GM21528 (cell line): Measurements from ENCODE around the gene GPR135.

Experiments
- ATAC-seq: cut with Tn5 transposase; IDR thresholded peaks from one replicate; pipeline ENCODE4 v1.9.1; 2021; ENCODE audit warnings: mild to moderate bottlenecking, moderate library complexity; ENCODE audit not compliant: unreplicated experiment, low FRiP score

Gene GPR135

DNA sequence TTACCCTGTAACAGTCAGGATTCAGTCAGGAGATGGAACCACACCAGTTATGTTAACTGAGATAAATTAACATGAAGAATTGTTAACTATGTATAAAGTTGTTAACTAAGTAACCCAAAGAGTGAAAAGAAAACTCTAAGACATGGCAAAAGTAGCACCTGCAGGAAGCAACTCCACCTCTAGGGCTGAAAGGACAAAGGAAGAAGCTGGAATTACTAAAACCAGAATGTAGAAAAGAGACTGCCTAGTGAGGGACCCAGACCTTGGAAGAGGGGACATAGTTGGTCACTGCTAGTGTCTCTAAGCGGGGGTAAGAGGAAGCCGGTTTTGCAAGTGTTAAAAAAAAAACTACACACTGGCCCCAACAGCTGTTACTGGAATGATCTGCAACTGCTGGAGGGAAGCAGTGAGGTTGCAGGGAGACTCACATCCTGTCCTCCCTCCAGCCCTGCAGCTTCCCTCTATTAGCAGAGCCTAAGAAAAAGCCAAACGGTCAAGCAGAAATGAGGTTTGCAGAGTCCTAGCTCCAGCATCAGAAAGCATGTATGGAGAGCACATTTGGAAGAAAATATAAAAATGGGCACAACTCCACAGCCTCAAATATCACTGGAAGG, 39.8 kb downstream of the GPR135 start:
- ATAC-seq, result no peak

DNA sequence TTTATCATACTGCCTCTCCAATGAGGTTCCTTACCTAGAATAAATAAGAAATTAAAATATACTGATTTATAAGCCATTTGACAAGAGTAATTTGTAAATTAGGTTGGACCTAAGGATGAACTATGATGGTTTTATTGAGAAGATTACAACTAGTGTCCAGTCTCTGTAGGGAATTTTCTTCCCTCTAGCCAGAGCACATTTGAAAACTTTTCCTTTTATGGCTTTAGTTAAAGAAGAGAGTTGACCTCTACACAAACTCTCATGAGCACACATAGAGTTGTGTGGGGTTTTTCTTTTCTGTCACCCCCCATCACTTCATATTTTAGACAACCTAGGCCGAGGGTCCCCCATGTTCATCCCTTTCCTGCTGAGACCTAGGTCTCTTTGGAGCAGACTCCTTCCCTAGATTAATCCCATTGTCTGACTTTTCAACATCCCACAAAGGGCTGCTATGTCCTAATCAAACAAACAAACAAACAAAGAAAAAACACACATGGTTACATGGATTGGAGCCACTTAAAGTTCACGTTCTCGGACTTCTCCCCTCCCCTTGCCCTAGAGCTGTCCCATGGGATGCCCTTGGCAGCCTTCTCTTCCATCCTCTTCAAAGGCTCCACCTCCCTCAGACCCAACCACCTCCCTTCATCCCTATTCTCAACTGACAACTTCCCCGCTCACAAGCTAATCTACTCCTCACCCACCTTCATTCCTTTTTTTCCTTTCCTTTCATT, 40.7 kb downstream of the GPR135 start:
- ATAC-seq, result no peak

GRCh38 chr14:59422069-59422881, 42.9 kb downstream of the GPR135 start:
- no peak for ATAC-seq

DNA sequence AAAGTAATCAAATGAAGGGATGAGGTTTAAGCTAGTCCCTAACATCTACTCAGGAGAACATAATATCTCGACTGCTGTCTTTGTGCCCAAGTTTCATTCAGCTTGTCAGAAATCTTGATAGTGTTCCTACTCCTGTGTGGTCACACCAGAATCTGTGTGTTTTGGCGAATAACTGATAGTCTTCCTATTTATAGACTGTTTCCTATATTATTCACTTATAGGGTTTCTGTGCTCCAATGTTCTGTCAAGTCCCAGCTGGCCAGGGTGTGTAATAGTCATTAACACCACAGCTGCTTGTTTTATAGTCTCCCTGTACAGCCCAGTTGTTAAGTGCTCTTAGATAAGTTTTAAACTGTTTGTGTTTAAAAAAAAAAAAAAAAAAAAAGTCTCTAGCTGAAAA, 45.9 kb downstream of the GPR135 start:
- ATAC-seq, result no peak

DNA sequence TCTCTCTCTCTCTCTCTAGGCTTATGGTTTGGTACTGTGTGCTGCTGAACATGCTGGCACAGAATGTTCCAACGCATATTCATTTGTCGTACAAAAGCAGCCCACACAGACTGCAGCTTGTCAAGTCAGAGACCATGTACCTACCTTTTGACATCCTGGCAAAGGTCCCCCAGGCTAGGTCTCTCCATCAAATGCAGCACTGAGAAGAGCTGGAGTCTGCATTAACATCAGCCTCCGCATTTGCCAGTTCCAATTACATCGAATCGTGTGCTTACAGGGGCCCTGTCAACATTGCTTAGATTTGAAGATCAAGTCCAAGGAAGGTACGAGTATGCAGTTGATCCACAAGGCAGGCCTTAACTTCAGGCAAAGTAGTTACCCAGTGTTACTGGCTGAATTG, 47.9 kb downstream of the GPR135 start:
- ATAC-seq, result no peak

DNA sequence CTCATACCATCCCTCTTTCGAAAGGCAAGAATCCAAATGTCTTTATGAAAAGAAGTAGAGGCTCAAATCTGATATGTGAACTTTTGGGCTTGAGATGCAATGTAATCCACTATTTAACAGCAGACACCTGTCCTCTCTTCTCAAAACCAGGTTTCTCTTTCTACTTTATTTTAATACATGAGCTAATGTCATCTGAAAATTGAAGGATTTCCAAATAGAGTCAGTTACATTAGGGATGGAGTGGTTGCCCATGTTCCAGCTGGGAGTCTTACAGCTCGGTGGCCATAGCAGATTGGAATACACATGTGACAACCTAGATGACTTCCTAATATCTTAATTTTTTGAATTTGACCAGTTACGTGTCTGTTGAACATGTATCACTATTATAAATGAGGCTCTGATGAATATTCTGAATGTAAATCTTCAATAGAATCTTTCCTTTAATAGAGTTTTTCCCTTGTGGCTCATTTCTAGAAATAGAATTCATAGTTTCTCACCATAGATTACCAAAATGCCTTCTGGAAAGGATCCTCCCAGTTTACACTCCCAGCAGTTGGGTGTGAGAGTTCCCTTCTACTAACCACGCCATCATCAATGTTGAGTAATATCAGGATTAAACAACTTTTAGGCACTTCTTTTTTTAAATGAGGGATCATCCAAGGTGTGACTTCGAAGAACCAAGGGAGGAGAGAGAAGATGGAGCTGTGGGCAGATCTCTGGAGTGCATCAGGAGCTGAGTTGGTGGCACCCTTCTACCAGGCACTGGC, 49.2 kb downstream of the GPR135 start:
- ATAC-seq, result no peak
